Adrenal gland (tissue), 5 donors: ENCODE measurements around the gene SCUBE1.

Experiments used
- POLR2A ChIP-seq, 2 donors: fragments of 450-650 bp; IDR thresholded peaks; one replicate each; pipeline ENCODE4 v1.6.1; 2017; ENCODE audit warnings: antibody characterized with exemption in 2 of 2, mild to moderate bottlenecking in 2 of 2, moderate library complexity in 1 of 2
- TF ChIP-seq, protein P1 (sequence below), 6 experiments: fragments of 450-650 bp in 4 of 6; fragments of 200-600 bp in 2 of 6; sonication (generic) in 1 of 6; IDR thresholded peaks; 1 replicate in 5 of 6; 2 replicates in 1 of 6; pipeline versions ENCODE4 v1.5.1 to v1.8.0; 2016 to 2021; ENCODE audit warnings: antibody characterized with exemption in 6 of 6, mild to moderate bottlenecking in 2 of 6, moderate library complexity in 1 of 6
- donor health status: DM: no; HTN: no; CAD: no.

GRCh38 chr22:43205748-43206508 is 137.2 kb downstream of the SCUBE1 start:
- TF ChIP-seq, protein P1, sequence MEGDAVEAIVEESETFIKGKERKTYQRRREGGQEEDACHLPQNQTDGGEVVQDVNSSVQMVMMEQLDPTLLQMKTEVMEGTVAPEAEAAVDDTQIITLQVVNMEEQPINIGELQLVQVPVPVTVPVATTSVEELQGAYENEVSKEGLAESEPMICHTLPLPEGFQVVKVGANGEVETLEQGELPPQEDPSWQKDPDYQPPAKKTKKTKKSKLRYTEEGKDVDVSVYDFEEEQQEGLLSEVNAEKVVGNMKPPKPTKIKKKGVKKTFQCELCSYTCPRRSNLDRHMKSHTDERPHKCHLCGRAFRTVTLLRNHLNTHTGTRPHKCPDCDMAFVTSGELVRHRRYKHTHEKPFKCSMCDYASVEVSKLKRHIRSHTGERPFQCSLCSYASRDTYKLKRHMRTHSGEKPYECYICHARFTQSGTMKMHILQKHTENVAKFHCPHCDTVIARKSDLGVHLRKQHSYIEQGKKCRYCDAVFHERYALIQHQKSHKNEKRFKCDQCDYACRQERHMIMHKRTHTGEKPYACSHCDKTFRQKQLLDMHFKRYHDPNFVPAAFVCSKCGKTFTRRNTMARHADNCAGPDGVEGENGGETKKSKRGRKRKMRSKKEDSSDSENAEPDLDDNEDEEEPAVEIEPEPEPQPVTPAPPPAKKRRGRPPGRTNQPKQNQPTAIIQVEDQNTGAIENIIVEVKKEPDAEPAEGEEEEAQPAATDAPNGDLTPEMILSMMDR (IDR thresholded peaks at IDR 0.05) = no peak
- TF ChIP-seq POLR2A (IDR thresholded peaks at IDR 0.05) = no peak
